Trophoblast cell (in vitro differentiated cells and primary cell): Measurements from ENCODE around the gene PTGFRN.
"Not testable (repeated sequence)": the region's sequence is repeated elsewhere in the genome, so short reads cannot be mapped to it uniquely, and the experiment has no call there.

Experiments used
- DNase-seq, 2 donors: peaks; one replicate each; pipeline ENCODE4 v3.0.0-alpha.2; 2016
- H2AFZ ChIP-seq: 2 replicates; pipeline ENCODE4 v1.6.1; 2013; ENCODE audit warnings: low read length, moderate library complexity, mild to moderate bottlenecking; ENCODE audit not compliant: insufficient read depth, poor library complexity
- H2AK5ac ChIP-seq: 2 replicates; pipeline ENCODE4 v1.6.1; 2013; ENCODE audit warnings: mild to moderate bottlenecking, low read length
- H2BK120ac ChIP-seq: 2 replicates; pipeline ENCODE4 v1.6.1; 2013; ENCODE audit warnings: low read length, mild to moderate bottlenecking, moderate library complexity; ENCODE audit not compliant: insufficient read depth, poor library complexity
- H2BK12ac ChIP-seq: 2 replicates; pipeline ENCODE4 v1.6.1; 2013; ENCODE audit warnings: mild to moderate bottlenecking, low read length, moderate library complexity
- H2BK5ac ChIP-seq: 2 replicates; pipeline ENCODE4 v1.6.1; 2013; ENCODE audit warnings: low read length, low read depth, moderate library complexity, mild to moderate bottlenecking; ENCODE audit not compliant: poor library complexity
- H3K14ac ChIP-seq: 2 replicates; pipeline ENCODE4 v1.6.1; 2013; ENCODE audit warnings: mild to moderate bottlenecking, low read length
- H3K18ac ChIP-seq: 2 replicates; pipeline ENCODE4 v1.6.1; 2013; ENCODE audit warnings: mild to moderate bottlenecking, low read length
- H3K23ac ChIP-seq: 2 replicates; pipeline ENCODE4 v1.6.1; 2013; ENCODE audit warnings: low read length
- H3K27ac ChIP-seq: 2 replicates; pipeline ENCODE4 v1.5.1; 2013; ENCODE audit warnings: low read depth, mild to moderate bottlenecking, inconsistent platforms, low read length, moderate library complexity
- H3K27me3 ChIP-seq: 2 replicates; pipeline ENCODE4 v1.6.1; 2013; ENCODE audit warnings: inconsistent platforms, mild to moderate bottlenecking, low read length, moderate library complexity; ENCODE audit not compliant: insufficient read depth
- H3K36me3 ChIP-seq, 2 experiments: 1 replicate in 1 of 2; 2 replicates in 1 of 2; pipeline ENCODE4 v1.6.1; 2013; ENCODE audit warnings: low read length in 2 of 2, mild to moderate bottlenecking in 2 of 2, moderate library complexity in 1 of 2; ENCODE audit not compliant: insufficient read depth in 2 of 2, control insufficient read depth in 1 of 2
- H3K4ac ChIP-seq: 2 replicates; pipeline ENCODE4 v1.6.1; 2013; ENCODE audit warnings: low read depth, mild to moderate bottlenecking, low read length, moderate library complexity
- H3K4me1 ChIP-seq, 2 experiments: 1 replicate in 1 of 2; 2 replicates in 1 of 2; pipeline ENCODE4 v1.6.1; 2013; ENCODE audit warnings: low read length in 2 of 2, mild to moderate bottlenecking in 2 of 2, moderate library complexity in 1 of 2; ENCODE audit not compliant: insufficient read depth in 2 of 2, control insufficient read depth in 1 of 2
- H3K4me2 ChIP-seq: 2 replicates; pipeline ENCODE4 v1.6.1; 2013; ENCODE audit warnings: inconsistent platforms, mild to moderate bottlenecking, low read length, moderate library complexity
- H3K4me3 ChIP-seq: 2 replicates; pipeline ENCODE4 v1.5.1; 2013; ENCODE audit warnings: mild to moderate bottlenecking, low read depth, low read length, inconsistent platforms
- H3K79me1 ChIP-seq: one replicate; pipeline ENCODE4 v1.6.1; 2013; ENCODE audit warnings: low read length
- H3K79me2 ChIP-seq: 2 replicates; pipeline ENCODE4 v1.6.1; 2013; ENCODE audit warnings: low read length, mild to moderate bottlenecking; ENCODE audit not compliant: control insufficient read depth, insufficient read depth, poor library complexity
- H3K9ac ChIP-seq: 2 replicates; pipeline ENCODE4 v1.6.1; 2013; ENCODE audit warnings: mild to moderate bottlenecking, low read length
- H3K9me3 ChIP-seq: 2 replicates; pipeline ENCODE4 v1.6.1; 2013; ENCODE audit warnings: low read depth, mild to moderate bottlenecking, control low read depth, inconsistent platforms, low read length; ENCODE audit not compliant: insufficient read depth
- H4K12ac ChIP-seq: 2 replicates; pipeline ENCODE4 v1.6.1; 2013; ENCODE audit warnings: low read depth, mild to moderate bottlenecking, low read length, moderate library complexity
- H4K8ac ChIP-seq: 2 replicates; pipeline ENCODE4 v1.6.1; 2013; ENCODE audit warnings: low read depth, mild to moderate bottlenecking, low read length, moderate library complexity
- H4K91ac ChIP-seq: one replicate; pipeline ENCODE4 v1.6.1; 2013; ENCODE audit warnings: low read depth, mild to moderate bottlenecking, low read length, moderate library complexity
- WGBS: extraction: QIAGEN DNeasy Blood & Tissue Kit; methylation state at CpG from one replicate; pipeline ENCODE4 v1.1.7; 2013; ENCODE audit warnings: missing lambda C conversion rate; ENCODE audit not compliant: insufficient read length, insufficient coverage; ENCODE audit errors: extremely low coverage; 5-methylcytosine and 5-hydroxymethylcytosine counted together

Gene PTGFRN

DNA sequence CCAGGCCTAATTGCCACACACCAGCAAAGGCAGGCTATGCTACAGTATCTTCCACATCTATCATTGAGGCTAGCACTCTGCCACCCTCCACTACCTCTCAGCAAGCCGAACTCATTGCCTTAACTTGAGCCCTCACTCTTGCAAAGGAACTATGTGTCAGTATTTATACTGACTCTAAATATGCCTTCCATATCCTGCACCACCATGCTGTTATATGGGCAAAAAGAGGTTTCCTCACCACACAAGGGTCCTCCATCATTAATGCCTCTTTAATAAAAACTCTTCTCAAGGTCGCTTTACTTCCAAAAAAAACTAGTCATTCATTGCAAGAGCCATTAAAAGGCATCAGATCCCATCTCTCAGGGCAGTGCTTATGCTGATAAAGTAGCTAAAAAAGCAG, 43.2 kb upstream of the PTGFRN start:
- not testable (repeated sequence) for H3K23ac ChIP-seq, H4K12ac ChIP-seq, H3K14ac ChIP-seq, H3K9ac ChIP-seq, H3K27me3 ChIP-seq, H4K8ac ChIP-seq, H2AK5ac ChIP-seq, H3K79me2 ChIP-seq, H2BK5ac ChIP-seq, H3K9me3 ChIP-seq, H3K79me1 ChIP-seq, H3K4me3 ChIP-seq, H3K27ac ChIP-seq, H3K4ac ChIP-seq, DNase-seq, H2BK12ac ChIP-seq, H2AFZ ChIP-seq, H2BK120ac ChIP-seq, H3K4me2 ChIP-seq, H4K91ac ChIP-seq, H3K4me1 ChIP-seq, H3K18ac ChIP-seq, H3K36me3 ChIP-seq
- WGBS = no CpG with 5 or more reads among the region's 2 CpGs

DNA sequence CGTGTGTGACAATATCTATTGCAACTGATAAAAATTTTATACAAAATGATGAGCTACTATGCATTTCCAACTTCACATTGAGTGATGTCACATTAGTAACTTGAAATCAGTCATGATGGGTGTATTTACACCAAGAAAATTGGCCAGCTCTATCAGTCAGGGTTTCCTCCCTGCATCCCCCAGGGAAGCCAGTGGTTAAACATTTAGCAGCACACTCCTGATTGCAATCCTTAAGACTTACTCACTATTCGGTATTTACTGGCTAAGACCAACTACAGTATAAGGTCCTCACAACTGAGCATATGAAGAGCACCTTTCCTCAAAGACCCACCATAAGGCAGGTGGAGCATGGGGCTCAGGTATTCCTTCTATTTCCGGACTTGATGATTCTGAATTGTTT, 41.3 kb upstream of the PTGFRN start:
- no peak overlapping the region for H3K14ac ChIP-seq
- H3K79me2 ChIP-seq = no peaks in the 10 kb centered on the region
- no peak overlapping the region for H4K8ac ChIP-seq
- H3K18ac ChIP-seq = no peak overlapping the region
- H2BK5ac ChIP-seq = no peak overlapping the region
- H4K91ac ChIP-seq = no peak overlapping the region
- H3K36me3 ChIP-seq = no peaks in the 10 kb centered on the region
- no peak overlapping the region for H3K4ac ChIP-seq
- no peak overlapping the region for H4K12ac ChIP-seq
- no peaks in the 10 kb centered on the region for H3K9me3 ChIP-seq
- no peak overlapping the region for H2AFZ ChIP-seq
- peaks cover 0 to 2% of the 10 kb centered on the region in 2 experiments for H3K4me1 ChIP-seq
- no peaks in the 10 kb centered on the region for H3K27me3 ChIP-seq
- no peak for DNase-seq
- H3K4me3 ChIP-seq = no peak overlapping the region
- H2BK120ac ChIP-seq = no peak overlapping the region
- H3K27ac ChIP-seq = no peak overlapping the region
- H3K79me1 ChIP-seq = no peaks in the 10 kb centered on the region
- H2AK5ac ChIP-seq = no peak overlapping the region
- H3K4me2 ChIP-seq = no peak overlapping the region
- no peak overlapping the region for H3K23ac ChIP-seq
- no CpG with 5 or more reads among the region's 3 CpGs for WGBS
- H3K9ac ChIP-seq = no peak overlapping the region
- H2BK12ac ChIP-seq = no peak overlapping the region

DNA sequence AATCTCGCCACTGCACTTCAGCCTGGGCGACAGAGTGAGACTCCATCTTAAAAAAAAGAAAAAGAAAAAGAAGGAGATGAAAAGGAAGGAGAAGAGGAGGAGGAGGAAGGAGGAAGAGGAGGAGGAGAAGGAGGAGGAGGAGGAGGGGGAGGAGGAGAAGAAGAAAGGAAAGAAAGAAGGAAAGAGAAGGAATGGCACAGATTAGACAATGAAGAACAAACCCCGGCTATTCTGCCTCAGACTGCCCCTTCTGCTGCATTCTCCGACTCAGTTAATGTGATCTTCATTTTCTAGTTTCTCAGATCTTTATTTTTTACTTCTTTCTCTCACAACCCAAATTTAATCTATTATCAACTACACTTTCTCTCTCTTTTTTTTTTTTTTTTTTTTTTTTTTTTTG, 40.1 kb upstream of the PTGFRN start:
- Histone ChIP-seq H3K27ac (no peak overlapping the region), H2BK5ac (no peak overlapping the region), H2AK5ac (no peak overlapping the region), H4K8ac (no peak overlapping the region), H3K9me3 (no peaks in the 10 kb centered on the region), H3K4ac (no peak overlapping the region), H3K4me2 (no peak overlapping the region), H3K4me3 (no peak overlapping the region), H3K9ac (no peak overlapping the region), H3K23ac (no peak overlapping the region), H4K12ac (no peak overlapping the region), H3K4me1 (peaks cover 0 to 3% of the 10 kb centered on the region in 2 experiments), H4K91ac (no peak overlapping the region), H2AFZ (no peak overlapping the region), H3K79me2 (no peaks in the 10 kb centered on the region), H3K36me3 (no peaks in the 10 kb centered on the region), H3K18ac (no peak overlapping the region), H3K27me3 (no peaks in the 10 kb centered on the region), H3K14ac (no peak overlapping the region), H2BK12ac (no peak overlapping the region), H2BK120ac (no peak overlapping the region), H3K79me1 (peaks cover 2% of the 10 kb centered on the region)
- no peak for DNase-seq
- WGBS = no CpG with 5 or more reads among the region's 4 CpGs

DNA sequence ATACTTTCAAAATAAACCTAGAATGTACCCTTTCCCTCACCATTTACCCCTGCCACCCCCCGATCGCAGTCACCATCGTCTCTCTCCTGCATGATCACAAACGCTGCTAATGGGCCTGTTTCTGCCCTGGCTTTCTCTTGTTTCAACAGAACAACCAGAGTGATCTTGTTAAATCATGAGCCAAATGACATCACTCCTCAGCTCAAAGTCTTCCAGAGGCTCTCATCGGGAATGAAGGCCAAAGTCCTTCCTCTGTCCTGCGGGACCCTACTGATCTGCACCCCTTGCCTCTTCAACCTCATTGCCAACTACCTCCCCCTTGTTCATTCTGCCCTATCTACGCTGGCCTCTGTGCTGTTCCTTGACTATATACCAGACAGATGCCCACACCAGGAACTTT, 39.4 kb upstream of the PTGFRN start:
- Histone ChIP-seq H3K36me3 (no peaks in the 10 kb centered on the region), H3K9me3 (no peaks in the 10 kb centered on the region), H2AFZ (no peak overlapping the region), H3K4me3 (no peak overlapping the region), H4K91ac (no peak overlapping the region), H3K4me1 (peaks cover 0 to 5% of the 10 kb centered on the region in 2 experiments), H3K4ac (no peak overlapping the region), H3K79me1 (peaks cover 2% of the 10 kb centered on the region), H2BK120ac (peak overlapping the region; percentile 1), H2BK5ac (no peak overlapping the region), H3K27me3 (no peaks in the 10 kb centered on the region), H3K18ac (no peak overlapping the region), H3K4me2 (no peak overlapping the region), H2AK5ac (no peak overlapping the region), H4K12ac (no peak overlapping the region), H3K79me2 (no peaks in the 10 kb centered on the region), H3K9ac (peak overlapping the region; percentile 13), H3K27ac (no peak overlapping the region), H2BK12ac (peak overlapping the region; percentile 59), H3K14ac (no peak overlapping the region), H3K23ac (no peak overlapping the region), H4K8ac (no peak overlapping the region)
- no peak for DNase-seq
- no CpG with 5 or more reads among the region's 7 CpGs for WGBS
